COLO829 (cell line): ENCODE data around the gene SERF2.
"Not testable (repeated sequence)": the region's sequence is repeated elsewhere in the genome, so short reads cannot be mapped to it uniquely, and the experiment has no call there.

Source experiments
- DNase-seq: peaks from one replicate; pipeline ENCODE4 v3.0.0; 2012; ENCODE audit warnings: low spot score

Gene SERF2

GRCh38 chr15:43829951-43830540 is 37.9 kb downstream of the SERF2 start:
- DNase-seq: not testable (repeated sequence)

GRCh38 chr15:43830691-43831275 is 38.7 kb downstream of the SERF2 start:
- not testable (repeated sequence) for DNase-seq

- DNase-seq: not testable (repeated sequence)
Observed at GRCh38 chr15:43831519-43832052, 39.5 kb downstream of the SERF2 start.

- DNase-seq: not testable (repeated sequence)
Observed at GRCh38 chr15:43832485-43832884, 40.4 kb downstream of the SERF2 start.

- no peak for DNase-seq
Observed at GRCh38 chr15:43845421-43845820, 53.3 kb downstream of the SERF2 start.
